ENCODE data around the gene CYP1B1.
"Not testable (repeated sequence)": the region's sequence is repeated elsewhere in the genome, so short reads cannot be mapped to it uniquely, and the experiment has no call there.

Gene CYP1B1

GRCh38 chr2:38032946-38033345, 43.0 kb downstream of the CYP1B1 start:
- TF ChIP-seq CTCF (IDR thresholded peaks at IDR 0.05; ENCODE audit: low read depth, low read length) = no peak
- Histone ChIP-seq H3K9me3 (no peaks in the 10 kb centered on the region), H3K4me1 (no peaks in the 10 kb centered on the region), H3K27me3 (peaks cover 19% of the 10 kb centered on the region), H3K4me3 (ENCODE audit: low read depth, low read length) (no peak overlapping the region), H3K36me3 (no peaks in the 10 kb centered on the region)
- no peak for DNase-seq

GRCh38 chr2:38030635-38031355, 45.2 kb downstream of the CYP1B1 start:
- TF ChIP-seq CTCF (IDR thresholded peaks at IDR 0.05; ENCODE audit: low read depth, low read length) = no peak
- no peaks in the 10 kb centered on the region; the same call in none of the 2 replicates for H3K27me3 ChIP-seq
- H3K4me3 ChIP-seq (ENCODE audit: low read depth, low read length) = no peak overlapping the region
- H3K36me3 ChIP-seq = no peaks in the 10 kb centered on the region
- H3K4me1 ChIP-seq = no peaks in the 10 kb centered on the region
- DNase-seq = no peak
- H3K9me3 ChIP-seq = no peaks in the 10 kb centered on the region

- Histone ChIP-seq H3K27me3 (no peaks in the 10 kb centered on the region; the same call in 1 of the 2 replicates), H3K4me1 (no peaks in the 10 kb centered on the region), H3K4me3 (ENCODE audit: low read depth, low read length) (no peak overlapping the region), H3K36me3 (no peaks in the 10 kb centered on the region), H3K9me3 (no peaks in the 10 kb centered on the region)
- no peak for DNase-seq
- TF ChIP-seq CTCF (IDR thresholded peaks at IDR 0.05; ENCODE audit: low read depth, low read length) = no peak
These were observed 46.4 kb downstream of the CYP1B1 start for GRCh38 chr2:38029512-38029911.

GRCh38 chr2:38028829-38029228, 47.1 kb downstream of the CYP1B1 start:
- TF ChIP-seq CTCF (IDR thresholded peaks at IDR 0.05; ENCODE audit: low read depth, low read length) = no peak
- H3K27me3 ChIP-seq = peaks cover 4% of the 10 kb centered on the region
- no peak for DNase-seq
- no peak overlapping the region for H3K4me3 ChIP-seq (ENCODE audit: low read depth, low read length)
- no peaks in the 10 kb centered on the region for H3K36me3 ChIP-seq
- H3K4me1 ChIP-seq = no peaks in the 10 kb centered on the region
- H3K9me3 ChIP-seq = no peaks in the 10 kb centered on the region

GRCh38 chr2:38026846-38027245, 49.1 kb downstream of the CYP1B1 start:
- no peaks in the 10 kb centered on the region for H3K4me1 ChIP-seq
- DNase-seq = no peak
- H3K9me3 ChIP-seq = no peaks in the 10 kb centered on the region
- peaks cover 4% of the 10 kb centered on the region for H3K27me3 ChIP-seq
- TF ChIP-seq CTCF (IDR thresholded peaks at IDR 0.05; ENCODE audit: low read depth, low read length) = no peak
- no peaks in the 10 kb centered on the region for H3K36me3 ChIP-seq
- no peak overlapping the region for H3K4me3 ChIP-seq (ENCODE audit: low read depth, low read length)

GRCh38 chr2:38021589-38021988, 54.4 kb downstream of the CYP1B1 start:
- TF ChIP-seq CTCF (IDR thresholded peaks at IDR 0.05; ENCODE audit: low read depth, low read length) = no peak
- Histone ChIP-seq H3K9me3 (no peaks in the 10 kb centered on the region), H3K4me3 (ENCODE audit: low read depth, low read length) (no peak overlapping the region), H3K4me1 (no peaks in the 10 kb centered on the region), H3K36me3 (no peaks in the 10 kb centered on the region), H3K27me3 (peaks cover 4% of the 10 kb centered on the region)
- DNase-seq = no peak

GRCh38 chr2:38020359-38021069, 55.4 kb downstream of the CYP1B1 start:
- H3K4me1 ChIP-seq; DNase-seq; H3K36me3 ChIP-seq; H3K9me3 ChIP-seq; H3K27me3 ChIP-seq; H3K4me3 ChIP-seq (ENCODE audit: low read depth, low read length): not testable (repeated sequence)

Data from BE2C (cell line).